HEK293 (cell line): Measurements from ENCODE around the gene SYNE3.

Source experiments
- MYNN ChIP-seq: fragments of 450-650 bp; formaldehyde crosslinking; IDR thresholded peaks from 2 replicates; pipeline ENCODE4 v1.5.1; 2016; ENCODE audit warnings: missing biosample characterization, missing genetic modification characterization, borderline replicate concordance
- ZNF624 ChIP-seq: fragments of 450-650 bp; formaldehyde crosslinking; IDR thresholded peaks from 2 replicates; pipeline ENCODE4 v1.5.1; 2017; ENCODE audit warnings: missing biosample characterization, missing genetic modification characterization
- ZSCAN30 ChIP-seq: fragments of 450-650 bp; IDR thresholded peaks from 2 replicates; pipeline ENCODE4 v1.5.1; 2018; ENCODE audit warnings: missing biosample characterization, mild to moderate bottlenecking, missing genetic modification characterization, moderate library complexity
- TF ChIP-seq, protein P1 (sequence below): fragments of 450-650 bp; formaldehyde crosslinking; IDR thresholded peaks from 2 replicates; pipeline ENCODE4 v1.5.1; 2016; ENCODE audit warnings: missing biosample characterization, missing genetic modification characterization
- TF ChIP-seq, protein P2 (sequence below): fragments of 450-650 bp; formaldehyde crosslinking; IDR thresholded peaks from 2 replicates; pipeline ENCODE4 v1.5.1; 2016; ENCODE audit warnings: missing biosample characterization, missing genetic modification characterization, borderline replicate concordance
- TF ChIP-seq, protein P3 (sequence below): fragments of 450-650 bp; formaldehyde crosslinking; IDR thresholded peaks from 2 replicates; pipeline ENCODE4 v1.5.1; 2016; ENCODE audit warnings: missing biosample characterization, missing genetic modification characterization
- TF ChIP-seq, protein P4 (sequence below): fragments of 450-650 bp; formaldehyde crosslinking; IDR thresholded peaks from 2 replicates; pipeline ENCODE4 v1.5.1; 2016; ENCODE audit warnings: missing biosample characterization, missing genetic modification characterization

DNA sequence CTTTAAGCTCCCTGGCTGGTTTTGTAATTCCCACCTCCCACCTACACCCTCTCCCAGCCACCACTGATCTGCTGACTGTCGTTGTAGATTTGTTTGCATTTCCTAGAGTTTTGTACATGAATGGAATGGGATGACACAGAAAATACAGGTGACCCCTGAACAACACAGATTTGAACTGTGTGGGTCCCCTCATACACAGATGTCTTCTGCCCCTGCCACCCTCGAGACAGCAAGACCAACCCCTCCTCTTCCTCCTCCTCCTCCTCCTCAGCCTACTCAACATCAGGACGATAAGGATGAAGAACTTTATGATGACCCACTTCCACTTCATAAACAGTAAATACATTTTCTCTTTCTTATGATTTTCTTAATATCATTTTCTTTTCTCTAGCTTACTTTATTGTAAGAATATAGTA lies 28.8 kb downstream of the SYNE3 start:
- TF ChIP-seq MYNN = no peak
- TF ChIP-seq, protein P1, sequence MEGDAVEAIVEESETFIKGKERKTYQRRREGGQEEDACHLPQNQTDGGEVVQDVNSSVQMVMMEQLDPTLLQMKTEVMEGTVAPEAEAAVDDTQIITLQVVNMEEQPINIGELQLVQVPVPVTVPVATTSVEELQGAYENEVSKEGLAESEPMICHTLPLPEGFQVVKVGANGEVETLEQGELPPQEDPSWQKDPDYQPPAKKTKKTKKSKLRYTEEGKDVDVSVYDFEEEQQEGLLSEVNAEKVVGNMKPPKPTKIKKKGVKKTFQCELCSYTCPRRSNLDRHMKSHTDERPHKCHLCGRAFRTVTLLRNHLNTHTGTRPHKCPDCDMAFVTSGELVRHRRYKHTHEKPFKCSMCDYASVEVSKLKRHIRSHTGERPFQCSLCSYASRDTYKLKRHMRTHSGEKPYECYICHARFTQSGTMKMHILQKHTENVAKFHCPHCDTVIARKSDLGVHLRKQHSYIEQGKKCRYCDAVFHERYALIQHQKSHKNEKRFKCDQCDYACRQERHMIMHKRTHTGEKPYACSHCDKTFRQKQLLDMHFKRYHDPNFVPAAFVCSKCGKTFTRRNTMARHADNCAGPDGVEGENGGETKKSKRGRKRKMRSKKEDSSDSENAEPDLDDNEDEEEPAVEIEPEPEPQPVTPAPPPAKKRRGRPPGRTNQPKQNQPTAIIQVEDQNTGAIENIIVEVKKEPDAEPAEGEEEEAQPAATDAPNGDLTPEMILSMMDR (tag by site-specific recombination) = no peak
- no peak for TF ChIP-seq ZNF624 (tag by site-specific recombination)
- TF ChIP-seq, protein P2, sequence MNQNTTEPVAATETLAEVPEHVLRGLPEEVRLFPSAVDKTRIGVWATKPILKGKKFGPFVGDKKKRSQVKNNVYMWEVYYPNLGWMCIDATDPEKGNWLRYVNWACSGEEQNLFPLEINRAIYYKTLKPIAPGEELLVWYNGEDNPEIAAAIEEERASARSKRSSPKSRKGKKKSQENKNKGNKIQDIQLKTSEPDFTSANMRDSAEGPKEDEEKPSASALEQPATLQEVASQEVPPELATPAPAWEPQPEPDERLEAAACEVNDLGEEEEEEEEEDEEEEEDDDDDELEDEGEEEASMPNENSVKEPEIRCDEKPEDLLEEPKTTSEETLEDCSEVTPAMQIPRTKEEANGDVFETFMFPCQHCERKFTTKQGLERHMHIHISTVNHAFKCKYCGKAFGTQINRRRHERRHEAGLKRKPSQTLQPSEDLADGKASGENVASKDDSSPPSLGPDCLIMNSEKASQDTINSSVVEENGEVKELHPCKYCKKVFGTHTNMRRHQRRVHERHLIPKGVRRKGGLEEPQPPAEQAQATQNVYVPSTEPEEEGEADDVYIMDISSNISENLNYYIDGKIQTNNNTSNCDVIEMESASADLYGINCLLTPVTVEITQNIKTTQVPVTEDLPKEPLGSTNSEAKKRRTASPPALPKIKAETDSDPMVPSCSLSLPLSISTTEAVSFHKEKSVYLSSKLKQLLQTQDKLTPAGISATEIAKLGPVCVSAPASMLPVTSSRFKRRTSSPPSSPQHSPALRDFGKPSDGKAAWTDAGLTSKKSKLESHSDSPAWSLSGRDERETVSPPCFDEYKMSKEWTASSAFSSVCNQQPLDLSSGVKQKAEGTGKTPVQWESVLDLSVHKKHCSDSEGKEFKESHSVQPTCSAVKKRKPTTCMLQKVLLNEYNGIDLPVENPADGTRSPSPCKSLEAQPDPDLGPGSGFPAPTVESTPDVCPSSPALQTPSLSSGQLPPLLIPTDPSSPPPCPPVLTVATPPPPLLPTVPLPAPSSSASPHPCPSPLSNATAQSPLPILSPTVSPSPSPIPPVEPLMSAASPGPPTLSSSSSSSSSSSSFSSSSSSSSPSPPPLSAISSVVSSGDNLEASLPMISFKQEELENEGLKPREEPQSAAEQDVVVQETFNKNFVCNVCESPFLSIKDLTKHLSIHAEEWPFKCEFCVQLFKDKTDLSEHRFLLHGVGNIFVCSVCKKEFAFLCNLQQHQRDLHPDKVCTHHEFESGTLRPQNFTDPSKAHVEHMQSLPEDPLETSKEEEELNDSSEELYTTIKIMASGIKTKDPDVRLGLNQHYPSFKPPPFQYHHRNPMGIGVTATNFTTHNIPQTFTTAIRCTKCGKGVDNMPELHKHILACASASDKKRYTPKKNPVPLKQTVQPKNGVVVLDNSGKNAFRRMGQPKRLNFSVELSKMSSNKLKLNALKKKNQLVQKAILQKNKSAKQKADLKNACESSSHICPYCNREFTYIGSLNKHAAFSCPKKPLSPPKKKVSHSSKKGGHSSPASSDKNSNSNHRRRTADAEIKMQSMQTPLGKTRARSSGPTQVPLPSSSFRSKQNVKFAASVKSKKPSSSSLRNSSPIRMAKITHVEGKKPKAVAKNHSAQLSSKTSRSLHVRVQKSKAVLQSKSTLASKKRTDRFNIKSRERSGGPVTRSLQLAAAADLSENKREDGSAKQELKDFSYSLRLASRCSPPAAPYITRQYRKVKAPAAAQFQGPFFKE (tag by site-specific recombination) = no peak
- TF ChIP-seq, protein P3, sequence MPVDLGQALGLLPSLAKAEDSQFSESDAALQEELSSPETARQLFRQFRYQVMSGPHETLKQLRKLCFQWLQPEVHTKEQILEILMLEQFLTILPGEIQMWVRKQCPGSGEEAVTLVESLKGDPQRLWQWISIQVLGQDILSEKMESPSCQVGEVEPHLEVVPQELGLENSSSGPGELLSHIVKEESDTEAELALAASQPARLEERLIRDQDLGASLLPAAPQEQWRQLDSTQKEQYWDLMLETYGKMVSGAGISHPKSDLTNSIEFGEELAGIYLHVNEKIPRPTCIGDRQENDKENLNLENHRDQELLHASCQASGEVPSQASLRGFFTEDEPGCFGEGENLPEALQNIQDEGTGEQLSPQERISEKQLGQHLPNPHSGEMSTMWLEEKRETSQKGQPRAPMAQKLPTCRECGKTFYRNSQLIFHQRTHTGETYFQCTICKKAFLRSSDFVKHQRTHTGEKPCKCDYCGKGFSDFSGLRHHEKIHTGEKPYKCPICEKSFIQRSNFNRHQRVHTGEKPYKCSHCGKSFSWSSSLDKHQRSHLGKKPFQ (tag by site-specific recombination) = no peak
- TF ChIP-seq, protein P4, sequence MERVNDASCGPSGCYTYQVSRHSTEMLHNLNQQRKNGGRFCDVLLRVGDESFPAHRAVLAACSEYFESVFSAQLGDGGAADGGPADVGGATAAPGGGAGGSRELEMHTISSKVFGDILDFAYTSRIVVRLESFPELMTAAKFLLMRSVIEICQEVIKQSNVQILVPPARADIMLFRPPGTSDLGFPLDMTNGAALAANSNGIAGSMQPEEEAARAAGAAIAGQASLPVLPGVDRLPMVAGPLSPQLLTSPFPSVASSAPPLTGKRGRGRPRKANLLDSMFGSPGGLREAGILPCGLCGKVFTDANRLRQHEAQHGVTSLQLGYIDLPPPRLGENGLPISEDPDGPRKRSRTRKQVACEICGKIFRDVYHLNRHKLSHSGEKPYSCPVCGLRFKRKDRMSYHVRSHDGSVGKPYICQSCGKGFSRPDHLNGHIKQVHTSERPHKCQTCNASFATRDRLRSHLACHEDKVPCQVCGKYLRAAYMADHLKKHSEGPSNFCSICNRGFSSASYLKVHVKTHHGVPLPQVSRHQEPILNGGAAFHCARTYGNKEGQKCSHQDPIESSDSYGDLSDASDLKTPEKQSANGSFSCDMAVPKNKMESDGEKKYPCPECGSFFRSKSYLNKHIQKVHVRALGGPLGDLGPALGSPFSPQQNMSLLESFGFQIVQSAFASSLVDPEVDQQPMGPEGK (tag by site-specific recombination) = no peak
- TF ChIP-seq ZSCAN30 (tag by site-specific recombination) = no peak
